ENCODE data around the gene LMO3.

LMO3 gene

DNA sequence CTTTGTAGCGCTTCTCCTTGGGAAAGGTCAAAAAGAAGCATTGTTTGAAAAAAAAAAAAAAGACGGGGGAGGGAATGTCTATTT lies at the start of gene LMO3:
Gene LMO3 (minus strand): TSS at position 46 of the 84 bp plus-strand sequence. CDS start 5,302 bp downstream, outside the sequence.
- DNase-seq: no peak

GRCh38 chr12:16636435-16637055 lies 30.6 kb upstream of the LMO3 start:
- no peak for DNase-seq

DNA sequence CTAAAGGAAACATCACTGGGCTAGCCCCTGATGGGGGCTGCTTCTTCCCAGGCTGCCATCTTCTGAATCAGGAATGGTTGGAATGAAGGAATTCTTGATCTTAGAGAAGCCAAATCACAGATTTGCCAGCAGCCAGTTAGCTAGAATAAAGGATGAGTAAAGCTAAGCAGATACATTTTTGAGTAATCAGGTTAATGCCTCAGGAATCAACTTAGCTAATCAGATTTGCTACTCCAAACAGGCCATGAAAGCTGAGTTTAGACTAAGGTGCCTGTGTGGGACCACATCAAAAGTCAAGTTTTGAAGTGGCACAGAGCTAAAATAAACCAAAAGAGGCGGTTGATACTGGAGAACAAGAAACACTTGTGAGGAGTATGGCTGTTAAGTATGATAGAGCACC lies 28.8 kb upstream of the LMO3 start:
- DNase-seq: no peak

- DNase-seq: no peak
These were observed 21.0 kb upstream of the LMO3 start for GRCh38 chr12:16626991-16627390.

DNA sequence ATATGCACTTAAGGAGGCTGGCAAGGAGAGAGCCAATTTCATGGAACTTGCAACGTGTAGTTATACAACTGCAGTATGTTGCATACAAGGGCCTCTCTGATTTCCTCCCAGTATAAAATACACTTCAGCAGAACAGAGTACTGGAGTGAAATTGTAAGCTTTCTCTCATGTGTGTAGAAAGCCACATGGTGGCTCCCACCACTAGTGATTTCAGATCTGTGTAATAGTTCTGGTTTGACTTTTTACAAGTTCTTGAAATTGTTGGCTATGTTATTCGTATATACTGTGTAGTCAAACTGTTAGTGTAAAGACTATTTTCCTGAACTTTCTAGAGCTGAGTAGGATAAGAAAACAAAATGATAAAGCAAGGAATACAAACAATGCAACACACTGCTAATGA lies 16.4 kb upstream of the LMO3 start:
- DNase-seq: no peak

- no peak for DNase-seq
These were observed 13.6 kb upstream of the LMO3 start for GRCh38 chr12:16619537-16619936.

DNA sequence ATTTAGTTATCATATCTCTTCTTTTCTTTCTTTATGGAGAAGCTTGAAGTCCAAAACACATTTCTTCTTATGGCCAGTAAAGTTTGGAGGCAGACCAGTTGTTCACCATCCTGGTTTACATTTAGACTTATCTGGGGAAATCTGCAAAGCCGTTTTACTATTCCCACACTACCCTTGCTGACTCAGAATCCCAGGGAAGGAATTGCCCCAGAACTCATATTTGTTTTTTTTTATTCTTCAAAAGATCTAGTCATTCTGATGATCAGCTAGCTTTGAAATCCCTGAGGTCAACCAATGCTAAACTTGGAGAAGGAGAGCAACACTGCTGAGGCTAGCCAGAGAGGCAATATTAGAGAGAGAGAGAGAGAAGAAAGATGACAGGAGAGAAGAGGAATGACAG lies 12.3 kb upstream of the LMO3 start:
- DNase-seq: no peak

- no peak for DNase-seq
These were observed 7.2 kb upstream of the LMO3 start for GRCh38 chr12:16613199-16613598.

GRCh38 chr12:16612647-16613046 lies 6.7 kb upstream of the LMO3 start:
- DNase-seq: no peak

DNA sequence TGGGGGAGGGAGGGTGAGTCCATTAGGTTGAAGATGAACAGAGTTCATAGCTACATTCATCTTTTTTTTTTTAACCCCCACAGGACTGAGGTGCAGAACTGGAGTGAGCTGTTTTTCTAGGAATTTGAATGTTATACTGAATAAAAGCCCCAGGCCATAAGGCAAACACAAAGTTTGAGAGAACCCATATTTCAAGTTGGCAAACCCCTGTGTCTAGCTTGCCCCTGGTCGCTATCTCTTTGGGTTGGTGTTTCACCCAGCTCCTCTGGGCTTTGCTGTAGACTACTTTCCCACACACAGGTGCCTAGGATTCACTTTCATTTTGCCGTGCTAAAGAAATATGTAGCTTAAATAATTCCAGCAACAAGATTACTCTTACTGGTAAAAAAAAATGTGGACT lies 5.2 kb upstream of the LMO3 start:
- no peak for DNase-seq

GRCh38 chr12:16610743-16611142 lies 4.8 kb upstream of the LMO3 start:
- DNase-seq: no peak

GRCh38 chr12:16610001-16610585 lies 4.1 kb upstream of the LMO3 start:
- no peak for DNase-seq

- DNase-seq: no peak
These were observed 3.1 kb upstream of the LMO3 start for GRCh38 chr12:16608946-16609539.

DNA sequence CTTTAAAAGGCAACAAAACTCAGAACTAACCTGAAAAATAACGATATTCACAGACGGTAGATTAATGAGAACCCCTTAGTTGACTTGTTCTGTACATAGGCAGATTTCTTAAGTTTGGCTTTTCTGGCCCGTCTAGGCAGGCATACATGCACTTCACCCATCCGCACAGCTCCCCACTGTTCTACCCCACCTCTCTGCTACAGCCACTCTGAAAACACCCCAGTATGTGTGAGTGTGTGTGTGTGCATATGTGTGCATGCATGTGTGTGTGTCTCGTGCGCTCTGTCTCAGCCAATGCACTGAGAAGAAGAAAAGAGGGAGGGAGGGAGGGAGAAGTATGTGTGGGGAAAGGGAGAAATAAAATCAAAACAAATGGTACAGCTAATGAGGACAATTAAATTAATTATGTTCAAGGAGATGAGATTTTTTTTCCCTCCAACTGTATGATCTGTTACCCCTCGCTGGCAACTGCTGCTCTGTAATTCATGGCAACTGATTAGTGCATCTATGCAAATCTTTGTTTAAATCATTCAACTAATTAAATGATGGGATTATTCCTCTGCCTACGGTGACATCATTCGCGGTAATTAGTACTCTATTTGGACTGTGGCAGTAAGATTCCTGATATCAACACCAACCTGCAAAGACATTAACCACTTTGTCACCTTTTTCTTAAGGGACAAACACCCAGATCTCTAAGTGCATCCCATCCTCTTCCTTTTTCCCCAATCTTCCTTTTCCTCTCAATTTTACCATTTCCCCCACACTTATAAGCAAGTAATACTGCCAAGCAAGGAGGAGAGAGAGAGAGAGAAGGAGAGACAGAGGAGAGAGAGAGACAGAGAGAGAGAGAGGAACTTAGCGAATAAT lies 2.2 kb upstream of the LMO3 start:
- DNase-seq: no peak

DNA sequence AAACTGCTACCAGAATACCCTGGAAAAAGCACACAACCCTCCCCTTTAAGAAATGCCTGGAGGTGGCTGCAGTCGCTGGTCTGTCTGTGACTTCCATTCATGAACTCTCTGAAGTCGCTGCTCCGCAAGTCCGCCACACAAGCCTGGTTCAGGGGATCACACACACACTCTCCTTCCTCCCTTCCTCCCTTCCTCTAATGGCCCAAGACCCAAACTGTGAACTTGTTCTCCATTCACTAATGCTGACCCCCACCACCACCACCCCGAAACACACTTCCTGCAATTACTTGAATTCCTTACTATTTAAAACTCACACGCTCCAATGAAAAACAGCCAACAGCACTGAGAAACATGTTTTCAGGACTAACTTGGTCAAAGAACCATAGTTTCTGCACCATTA lies 1.0 kb upstream of the LMO3 start:
- no peak for DNase-seq

DNA sequence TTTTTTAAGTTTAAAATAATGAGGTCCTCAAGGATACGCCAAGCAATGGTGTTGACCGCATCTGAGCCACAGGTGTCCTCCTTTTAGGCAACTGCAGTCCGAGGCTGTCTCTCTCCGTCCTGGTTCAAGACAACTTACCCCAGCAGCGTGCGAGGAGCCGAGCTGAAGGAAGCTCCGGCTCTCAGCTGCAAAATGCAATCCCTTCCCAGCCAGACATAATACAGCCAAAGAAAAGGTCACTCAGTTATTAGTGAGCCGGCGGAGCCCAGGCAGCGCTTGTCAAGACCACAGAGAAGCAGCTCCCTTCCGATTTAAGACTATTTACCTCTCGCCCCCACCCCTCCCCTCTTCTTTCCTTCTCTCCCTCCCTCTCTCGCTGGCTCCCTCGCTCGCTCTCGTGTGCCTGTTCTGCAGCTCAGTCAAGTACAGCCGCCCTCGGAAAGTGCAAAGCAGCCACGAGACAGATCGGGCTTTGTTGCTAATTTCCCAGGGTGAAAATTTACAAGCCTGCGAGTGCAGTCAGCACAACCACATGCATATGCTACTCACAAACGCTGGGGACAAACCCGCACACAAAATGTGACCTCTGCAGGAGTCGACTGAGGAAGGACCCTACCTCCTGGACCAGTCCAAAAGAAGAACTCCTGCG lies 363 bp upstream of the LMO3 start:
- DNase-seq: no peak

DNA sequence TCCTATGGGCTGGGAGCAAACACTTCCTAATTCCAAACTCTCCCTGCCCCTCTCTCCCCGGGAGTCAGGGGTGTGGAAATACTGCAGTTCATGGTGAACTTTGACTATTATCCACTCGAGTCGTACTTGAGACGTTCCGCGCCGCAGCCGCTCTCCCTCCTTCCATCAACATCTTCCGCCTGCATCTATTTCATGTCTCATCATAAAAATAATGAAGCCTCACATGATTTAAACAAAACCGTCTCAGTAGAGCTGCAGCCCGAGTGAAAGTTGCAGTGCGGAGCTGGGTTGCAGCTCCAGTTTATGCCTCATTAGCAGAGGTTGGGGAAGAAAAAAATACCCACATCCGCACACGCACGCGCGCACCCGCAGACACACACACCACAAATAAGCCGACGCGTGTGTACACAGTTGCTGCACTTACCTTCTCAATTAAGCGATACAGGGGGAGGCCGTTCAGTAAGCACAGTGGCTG lies 283 bp downstream of the LMO3 start:
- DNase-seq: no peak

DNA sequence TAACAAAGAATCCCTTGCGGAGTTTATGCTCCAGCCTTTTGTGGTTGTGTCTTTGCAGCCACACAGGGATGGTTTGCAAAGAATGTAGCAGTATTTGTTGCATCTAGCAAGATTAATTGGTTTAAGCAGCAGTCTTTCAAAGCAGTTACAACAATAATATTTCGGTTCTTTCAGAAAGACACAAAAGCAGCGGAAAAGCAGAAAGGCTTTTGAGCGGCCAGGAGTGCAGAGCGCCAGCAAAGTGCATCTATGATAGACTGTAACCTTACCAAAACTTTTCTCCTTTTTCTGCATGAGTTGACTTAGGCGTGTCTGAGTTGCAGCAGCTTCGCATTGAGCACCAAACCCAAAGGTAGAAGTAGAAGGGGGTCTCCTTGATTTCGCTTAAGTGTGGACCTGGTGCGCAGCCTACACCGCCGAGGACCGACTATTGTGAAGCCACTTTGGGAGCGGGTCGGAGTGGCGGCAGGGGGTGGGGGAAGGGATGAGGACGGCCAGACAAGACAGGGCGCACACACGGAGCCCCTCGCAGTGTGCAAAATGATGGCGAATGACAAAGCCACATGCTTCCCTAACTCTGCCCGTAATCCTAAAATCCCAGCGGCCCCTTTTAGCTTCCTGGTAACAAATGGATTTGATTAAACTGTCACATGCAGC lies 1.2 kb downstream of the LMO3 start:
- no peak for DNase-seq

DNA sequence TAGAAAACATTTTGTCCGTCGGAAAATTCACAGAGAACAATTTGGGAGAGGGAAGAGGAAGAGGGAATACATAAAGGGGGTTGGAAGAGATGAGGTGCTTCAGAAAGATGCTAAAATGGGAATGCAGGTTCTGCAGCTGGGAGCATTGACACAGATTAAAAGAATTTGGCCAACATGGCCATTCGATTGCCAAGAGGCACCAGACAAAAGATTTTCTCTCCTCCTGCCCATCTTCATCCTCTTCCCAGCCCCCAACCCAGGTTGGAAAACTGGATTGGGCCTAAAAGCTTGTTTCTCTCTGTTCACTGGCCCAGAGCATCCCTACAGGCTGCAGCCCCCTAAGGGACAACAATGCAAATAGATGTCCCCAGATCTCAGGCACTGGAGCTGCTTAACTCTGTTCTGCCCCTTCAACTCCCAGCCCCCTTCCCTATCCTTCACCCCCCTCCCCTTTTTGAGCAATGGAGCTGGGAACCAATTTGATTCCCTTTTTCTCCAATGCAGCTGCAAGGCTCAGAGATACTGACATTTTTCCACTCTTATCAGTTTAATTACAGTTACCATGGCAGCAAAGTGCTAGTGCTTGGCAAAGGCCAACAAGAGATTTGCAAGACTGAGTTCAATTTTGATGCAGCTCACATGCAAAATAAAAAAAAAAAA lies 1.9 kb downstream of the LMO3 start:
- DNase-seq: no peak

DNA sequence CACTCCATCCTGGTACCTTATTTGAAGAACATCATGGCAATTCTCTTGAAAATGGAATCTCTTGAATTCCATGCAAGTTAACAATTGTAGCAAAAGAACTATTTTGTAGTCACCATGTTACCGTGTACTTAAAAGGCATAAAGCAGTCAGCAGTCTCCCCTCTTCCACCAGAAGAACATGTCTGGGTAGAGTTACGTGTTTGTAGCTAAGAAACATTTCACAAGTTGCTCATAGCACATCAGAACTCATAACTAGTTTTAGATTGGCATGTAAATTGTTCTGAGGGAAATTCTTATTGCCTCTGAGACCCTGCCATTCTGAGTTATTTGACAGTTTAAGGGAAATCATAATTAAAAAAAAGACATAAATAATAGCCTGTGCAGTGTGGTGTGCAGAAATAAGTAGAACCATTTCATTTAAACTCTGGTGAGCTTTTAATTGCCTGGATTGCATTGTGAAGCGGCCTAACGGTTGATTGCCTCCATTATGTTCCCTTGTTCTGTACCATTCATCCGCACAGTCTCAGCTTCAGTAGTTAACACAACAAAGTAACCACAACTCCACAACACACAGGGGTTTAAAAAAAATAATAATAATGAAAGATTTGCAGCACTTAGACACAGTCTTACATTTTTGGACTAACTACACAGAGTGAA lies 2.6 kb downstream of the LMO3 start:
- DNase-seq: no peak

GRCh38 chr12:16602412-16602811 lies 3.5 kb downstream of the LMO3 start:
- no peak for DNase-seq

- DNase-seq: no peak
These were observed 5.4 kb downstream of the LMO3 start for GRCh38 chr12:16600525-16600924.

Data from activated CD4-positive, alpha-beta T cell treated with anti-CD3 and anti-CD28 coated beads for 1 hour (primary cell).